ENCODE results near the gene KIAA1549. TPM values are rescaled to one million over a fixed set of nuclear protein-coding genes. Genes with fewer than 3 reads are reported as not detected.

Gene KIAA1549
- total and polyA plus RNA-seq, 2 of the 8 experiments (the other 6 are each of a cell fraction or from before 2014, with no cell fraction given) = 6.5 to 17.3 TPM

DNA sequence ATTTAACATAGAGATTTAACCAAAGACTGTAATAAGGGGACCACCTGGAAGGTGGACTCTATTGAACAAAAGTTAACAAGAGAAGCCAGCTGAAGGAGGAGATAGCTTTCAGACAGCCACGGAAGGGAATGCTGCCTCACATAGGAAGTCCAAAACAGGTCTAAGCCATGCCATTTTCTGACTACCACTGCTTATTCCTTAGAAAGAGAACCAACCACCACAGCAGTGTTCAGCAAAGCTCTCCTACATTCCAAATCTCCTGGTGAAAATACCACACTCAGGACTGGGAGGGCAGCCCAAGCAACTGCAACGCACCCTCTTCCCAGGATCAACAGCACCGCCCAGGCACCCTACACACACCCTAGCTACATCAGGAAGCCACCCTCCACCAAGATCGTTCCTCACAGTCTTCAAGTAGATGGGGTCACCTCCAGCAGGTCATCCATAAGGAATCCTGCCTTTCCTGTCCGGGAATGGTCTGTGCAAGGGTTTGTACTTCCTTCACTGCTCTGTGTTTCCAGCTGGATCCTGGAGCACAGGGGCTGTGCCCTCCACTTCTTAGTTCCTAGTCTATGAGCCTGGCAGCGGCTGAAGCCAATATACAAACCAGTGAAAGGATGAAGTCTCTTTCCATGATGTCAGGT, 2.5 kb downstream of the KIAA1549 start:
- no peak overlapping the region for H2AFZ ChIP-seq (ENCODE audit: low read length)
- no peak overlapping the region for H3K56ac ChIP-seq (replicated peaks; ENCODE audit: insufficient read length, low read depth, low read length)
- ChIA-PET CTCF (ENCODE audit: partially characterized antibody) (interaction anchor here (0.7 to 3.0 kb wide), 6 partner anchors 8 to 82 kb away, joined by 3 to 6 read pairs (median 3); no protein-coding TSS in a partner anchor), POLR2A (ENCODE audit: partially characterized antibody) (interaction anchor here (1.1 to 1.5 kb wide), 2 partner anchors 12 to 75 kb away, joined by 3 to 4 read pairs; no protein-coding TSS in a partner anchor)
- no peaks in the 10 kb centered on the region for H3K9me3 ChIP-seq (ENCODE audit: insufficient read depth in 2 of 2, low read depth in 1 of 2, low read length in 1 of 2)
- H3K27ac ChIP-seq (ENCODE audit: low read depth, low read length) = no peak overlapping the region
- no peak overlapping the region for H3K18ac ChIP-seq (ENCODE audit: extremely low read depth, low read length)
- DNase-seq (ENCODE audit: low read depth in 1 of 2, low spot score in 2 of 2) = no peak
- no peak overlapping the region for H2BK20ac ChIP-seq (ENCODE audit: low read length)
- H4K5ac ChIP-seq (ENCODE audit: insufficient read length, low read depth, low read length) = no peak overlapping the region
- H3K4ac ChIP-seq (replicated peaks; ENCODE audit: insufficient read length, low read depth, low read length) = no peak overlapping the region
- peaks cover 10 to 28% (median 22%) of the 10 kb centered on the region in 4 experiments for H3K4me1 ChIP-seq (replicated peaks in 1 of 4; ENCODE audit: control insufficient read depth in 3 of 4, insufficient read depth in 4 of 4, low read length in 3 of 4)
- H4K20me1 ChIP-seq (replicated peaks in 1 of 2; ENCODE audit: control insufficient read depth in 1 of 2, insufficient read depth in 2 of 2, low read length in 2 of 2) = peaks cover 2 to 6% of the 10 kb centered on the region in 2 experiments
- H3K4me2 ChIP-seq (ENCODE audit: insufficient read depth in 1 of 2, low read depth in 2 of 2, low read length in 2 of 2) = peak overlapping the region; percentile 30 to 79; a peak in 1 of 4 replicates
- H3K9ac ChIP-seq (replicated peaks in 1 of 4; ENCODE audit: extremely low read depth in 1 of 4, low read depth in 3 of 4, low read length in 3 of 4) = no peak overlapping the region; a peak in 1 of 7 replicates
- H2AK5ac ChIP-seq (ENCODE audit: low read depth, low read length) = no peak overlapping the region
- H3K79me2 ChIP-seq (ENCODE audit: control insufficient read depth in 1 of 2, insufficient read depth in 2 of 2, low read length in 2 of 2) = peaks cover 0 to 48% of the 10 kb centered on the region in 2 experiments; a peak in 2 of 4 replicates
- H3K23ac ChIP-seq (ENCODE audit: insufficient read length) = no peak overlapping the region
- FAIRE-seq = no peak
- no peak overlapping the region for H2BK120ac ChIP-seq (replicated peaks; ENCODE audit: low read depth, low read length)
- H3K79me1 ChIP-seq (ENCODE audit: low read depth, low read length) = peaks cover 3% of the 10 kb centered on the region; the same call in 1 of the 2 replicates
- peaks cover 0 to 19% (median 8%) of the 10 kb centered on the region in 4 experiments; a peak in 4 of 7 replicates for H3K27me3 ChIP-seq (replicated peaks in 1 of 4; ENCODE audit: control insufficient read depth in 3 of 4, extremely low read depth in 1 of 4, insufficient read depth in 3 of 4, low read length in 3 of 4)
- peaks cover 16% of the 10 kb centered on the region for H3K23me2 ChIP-seq (ENCODE audit: low read depth, low read length)
- H3K4me3 ChIP-seq (ENCODE audit: extremely low read depth in 1 of 4, insufficient read depth in 2 of 4, low read depth in 3 of 4, low read length in 4 of 4) = no peak overlapping the region
- H3K36me3 ChIP-seq (ENCODE audit: control insufficient read depth in 2 of 4, insufficient read depth in 4 of 4, low read length in 3 of 4) = no peaks in the 10 kb centered on the region
- no peak for TF ChIP-seq PHF8 (conservative IDR thresholded peaks at IDR 0.05; ENCODE audit: low read depth, low read length)
- TF ChIP-seq, protein P1, sequence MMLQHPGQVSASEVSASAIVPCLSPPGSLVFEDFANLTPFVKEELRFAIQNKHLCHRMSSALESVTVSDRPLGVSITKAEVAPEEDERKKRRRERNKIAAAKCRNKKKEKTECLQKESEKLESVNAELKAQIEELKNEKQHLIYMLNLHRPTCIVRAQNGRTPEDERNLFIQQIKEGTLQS (IDR thresholded peaks at IDR 0.05; ENCODE audit: insufficient read depth, low read depth, low read length) = no peak
- TF ChIP-seq SIN3A (conservative IDR thresholded peaks at IDR 0.05 in 1 of 2, IDR thresholded peaks at IDR 0.05 in 1 of 2; ENCODE audit: low read depth in 1 of 2, low read length in 2 of 2) = no peak
- H2BK12ac ChIP-seq (ENCODE audit: low read depth, low read length) = no peak overlapping the region
- H2BK15ac ChIP-seq (ENCODE audit: low read length) = peak overlapping the region; percentile 24; the same call in 1 of the 2 replicates
- H4K8ac ChIP-seq (ENCODE audit: extremely low read depth, insufficient read depth, low read length) = no peak overlapping the region
- 89% methylated on average over 6 of the region's 6 CpGs; no CpG with 5 or more reads in 1 of the 2 experiments for WGBS, 2 experiments (ENCODE audit: extremely low coverage in 1 of 2, insufficient coverage in 1 of 2, insufficient read length in 1 of 2, insufficient replicate concordance in 2 of 2, low coverage in 1 of 2, low lambda C conversion rate in 2 of 2, missing lambda C conversion rate in 1 of 2)
- H4K91ac ChIP-seq (replicated peaks; ENCODE audit: insufficient read length, low read length) = no peak overlapping the region
- no peak overlapping the region for H2BK5ac ChIP-seq (ENCODE audit: low read depth, low read length)
- H3K14ac ChIP-seq (ENCODE audit: insufficient read length) = no peak overlapping the region

Data from H1 (cell line).